HCT116 (cell line): ENCODE measurements around the gene PGS1. TPM values are rescaled to one million over a fixed set of nuclear protein-coding genes. Genes with fewer than 3 reads are reported as not detected.

Experiments
- ATAC-seq: fragments of 200-7000 bp; cut with Tn5 transposase; 2 replicates; pipeline ENCODE4 v1.9.1; 2020; ENCODE audit warnings: mild to moderate bottlenecking, moderate library complexity
- BruUV-seq: library from RNA; stranded (reverse); fragments of 400-500 nt; replicated peaks from 2 replicates; lab custom pipeline; 2021; lab: Mats Ljungman, UMichigan
- CTCF ChIA-PET: fragments of 300-600 bp; sonication (Branson Sonifier 250); formaldehyde crosslinking; loops from one replicate; lab custom pipeline; 2021; ENCODE audit warnings: antibody characterized with exemption; lab: Charles Lee
- POLR2A ChIA-PET: fragments of 300-600, 350-600 bp; sonication (Branson Sonifier 250); formaldehyde crosslinking; loops from one replicate; lab custom pipeline; 2021; ENCODE audit warnings: antibody characterized with exemption; lab: Charles Lee
- RAD21 ChIA-PET, 2 experiments: fragments of 300-600 bp; sonication (Branson Sonifier 250); formaldehyde crosslinking; loops; one replicate each; lab custom pipeline; 2023; ENCODE audit warnings: low total read pairs in 2 of 2; ENCODE audit not compliant: uncharacterized antibody in 2 of 2, unreplicated experiment in 2 of 2, low non-redundant PET in 1 of 2; lab: Charles Lee
- DNase-seq: peaks from one replicate; pipeline ENCODE4 v3.0.0-alpha.2; 2010; ENCODE audit warnings: low read depth, low spot score
- H2AFZ ChIP-seq: fragments of 200-600 bp; shearing (Covaris generic), sonication (generic); 2 replicates; pipeline ENCODE4 v1.6.1; 2017; ENCODE audit warnings: low read depth, mixed run types, mixed read lengths, antibody characterized with exemption, low read length; ENCODE audit not compliant: poor library complexity, severe bottlenecking
- H3K27ac ChIP-seq: 2 replicates; pipeline ENCODE4 v1.5.1; 2012; ENCODE audit warnings: low read depth, low read length
- H3K27me3 ChIP-seq: fragments of 200-600 bp; sonication (generic); 2 replicates; pipeline ENCODE4 v1.6.1; 2016; ENCODE audit warnings: mixed run types, low read length, mixed read lengths; ENCODE audit not compliant: insufficient read depth
- H3K36me3 ChIP-seq, 2 experiments: fragments of 200-500 bp in 1 of 2; fragments of 200-600 bp in 1 of 2; sonication (Bioruptor generic) in 1 of 2; sonication (generic) in 1 of 2; 2 replicates each; pipeline versions ENCODE4 v1.5.1 to v1.6.1; 2014 to 2016; ENCODE audit warnings: low read length in 2 of 2, inconsistent platforms in 1 of 2, mixed read lengths in 1 of 2, mixed run types in 1 of 2; ENCODE audit not compliant: insufficient read depth in 2 of 2, control insufficient read depth in 1 of 2
- H3K4me1 ChIP-seq, 2 experiments: fragments of 200-600 bp in 1 of 2; sonication (generic) in 1 of 2; 2 replicates each; pipeline versions ENCODE4 v1.5.1 to v1.6.1; 2012 to 2017; ENCODE audit warnings: low read length in 2 of 2, inconsistent platforms in 1 of 2, mild to moderate bottlenecking in 1 of 2, mixed read lengths in 1 of 2, mixed run types in 1 of 2, moderate library complexity in 1 of 2; ENCODE audit not compliant: insufficient read depth in 2 of 2, control insufficient read depth in 1 of 2
- H3K4me2 ChIP-seq: fragments of 200-600 bp; sonication (generic); 2 replicates; pipeline ENCODE4 v1.6.1; 2017; ENCODE audit warnings: mixed run types, low read length, mixed read lengths
- H3K4me3 ChIP-seq, 2 experiments: fragments of 200-600 bp in 1 of 2; sonication (generic) in 1 of 2; replicated peaks in 1 of 2; 2 replicates each; pipeline ENCODE4 v1.5.1; 2011 to 2016; ENCODE audit warnings: low read length in 2 of 2, control low read depth in 1 of 2, low read depth in 1 of 2, mild to moderate bottlenecking in 1 of 2, mixed read lengths in 1 of 2, mixed run types in 1 of 2
- H3K79me2 ChIP-seq: fragments of 200-600 bp; sonication (generic); 2 replicates; pipeline ENCODE4 v1.6.1; 2017; ENCODE audit warnings: mild to moderate bottlenecking, mixed run types, low read length, moderate library complexity, mixed read lengths; ENCODE audit not compliant: insufficient read depth
- H3K9ac ChIP-seq: fragments of 200-600 bp; sonication (generic); 2 replicates; pipeline ENCODE4 v1.6.1; 2016; ENCODE audit warnings: low read length, mixed read lengths
- H3K9me2 ChIP-seq: fragments of 200-600 bp; sonication (generic), shearing (Covaris generic); 2 replicates; pipeline ENCODE4 v1.6.1; 2017; ENCODE audit warnings: mixed run types, mild to moderate bottlenecking, moderate library complexity; ENCODE audit not compliant: insufficient read depth
- H3K9me3 ChIP-seq, 2 experiments: fragments of 200-500 bp in 1 of 2; fragments of 200-600 bp in 1 of 2; sonication (Bioruptor generic) in 1 of 2; sonication (generic) in 1 of 2; 2 replicates each; pipeline ENCODE4 v1.6.1; 2014 to 2017; ENCODE audit warnings: low read length in 2 of 2, mixed read lengths in 2 of 2, inconsistent platforms in 1 of 2, low read depth in 1 of 2, mild to moderate bottlenecking in 1 of 2, mixed run types in 1 of 2, moderate library complexity in 1 of 2; ENCODE audit not compliant: control insufficient read depth in 1 of 2, insufficient read depth in 1 of 2
- H4K20me1 ChIP-seq: fragments of 200-600 bp; sonication (generic), shearing (Covaris generic); 2 replicates; pipeline ENCODE4 v1.6.1; 2017; ENCODE audit warnings: mixed run types, mild to moderate bottlenecking, moderate library complexity; ENCODE audit not compliant: insufficient read depth
- CTCF ChIP-seq, 3 experiments: fragments of 200-600 bp in 1 of 3; sonication (generic) in 1 of 3; IDR thresholded peaks in 2 of 3; conservative IDR thresholded peaks in 1 of 3; 2 replicates each; pipeline ENCODE4 v1.5.1; 2012 to 2017; ENCODE audit warnings: low read depth in 2 of 3, low read length in 2 of 3, antibody characterized with exemption in 1 of 3, borderline replicate concordance in 1 of 3, control low read depth in 1 of 3, mild to moderate bottlenecking in 1 of 3, mixed read lengths in 1 of 3, mixed run types in 1 of 3, moderate library complexity in 1 of 3; ENCODE audit not compliant: insufficient read depth in 1 of 3
- intact Hi-C: fragments of 100-400 bp; cut with micrococcal nuclease; formaldehyde crosslinking; loops from 2 replicates; pipeline ENCODE4 v1.10.0; 2022
- total RNA-seq: library from RNA; stranded (reverse); gene quantifications from one replicate; pipeline ENCODE4 v1.2.1, GENCODE V29; 2021; ENCODE audit not compliant: unreplicated experiment
- TF ChIP-seq, protein P1 (sequence below): IDR thresholded peaks from 2 replicates; pipeline ENCODE4 v1.6.1; 2011; ENCODE audit warnings: mild to moderate bottlenecking, low read length, moderate library complexity; ENCODE audit not compliant: insufficient replicate concordance; ENCODE audit errors: extremely low read depth

PGS1 gene
- total RNA-seq, 1 experiment from 2014 or later = 44.4 TPM

- ChIA-PET RAD21 (interaction anchor here in 1 of 2 experiments (1.8 kb wide), 1 partner anchor 16 kb away, joined by 8 read pairs; no protein-coding TSS in a partner anchor), POLR2A (no interaction called here), CTCF (interaction anchor here (1.7 to 1.8 kb wide), 2 partner anchors 16 to 32 kb away, joined by 8 to 9 read pairs; no protein-coding TSS in a partner anchor)
- H3K9me3 ChIP-seq = no peaks in the 10 kb centered on the region
- H3K36me3 ChIP-seq = no peaks in the 10 kb centered on the region
- no peak overlapping the region for H3K4me2 ChIP-seq
- H3K4me3 ChIP-seq = no peak overlapping the region
- H3K9ac ChIP-seq = no peak overlapping the region
- no peaks in the 10 kb centered on the region for H4K20me1 ChIP-seq
- intact Hi-C loops = no loop called here
- no peaks in the 10 kb centered on the region for H3K9me2 ChIP-seq
- no peak overlapping the region for H2AFZ ChIP-seq
- TF ChIP-seq, protein P1, sequence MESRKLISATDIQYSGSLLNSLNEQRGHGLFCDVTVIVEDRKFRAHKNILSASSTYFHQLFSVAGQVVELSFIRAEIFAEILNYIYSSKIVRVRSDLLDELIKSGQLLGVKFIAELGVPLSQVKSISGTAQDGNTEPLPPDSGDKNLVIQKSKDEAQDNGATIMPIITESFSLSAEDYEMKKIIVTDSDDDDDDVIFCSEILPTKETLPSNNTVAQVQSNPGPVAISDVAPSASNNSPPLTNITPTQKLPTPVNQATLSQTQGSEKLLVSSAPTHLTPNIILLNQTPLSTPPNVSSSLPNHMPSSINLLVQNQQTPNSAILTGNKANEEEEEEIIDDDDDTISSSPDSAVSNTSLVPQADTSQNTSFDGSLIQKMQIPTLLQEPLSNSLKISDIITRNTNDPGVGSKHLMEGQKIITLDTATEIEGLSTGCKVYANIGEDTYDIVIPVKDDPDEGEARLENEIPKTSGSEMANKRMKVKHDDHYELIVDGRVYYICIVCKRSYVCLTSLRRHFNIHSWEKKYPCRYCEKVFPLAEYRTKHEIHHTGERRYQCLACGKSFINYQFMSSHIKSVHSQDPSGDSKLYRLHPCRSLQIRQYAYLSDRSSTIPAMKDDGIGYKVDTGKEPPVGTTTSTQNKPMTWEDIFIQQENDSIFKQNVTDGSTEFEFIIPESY = no peak
- 0 out of 6 replicates have a peak, but pooled peaks of 1 of the 3 experiments have one; percentile 19 for TF ChIP-seq CTCF (IDR thresholded peaks at IDR 0.05 in 2 of 3, conservative IDR thresholded peaks at IDR 0.05 in 1 of 3; ENCODE audit: borderline replicate concordance in 1 of 3, insufficient read depth in 1 of 3, low read depth in 2 of 3, low read length in 2 of 3)
- DNase-seq (no peak), ATAC-seq (no peak)
- no peaks in the 10 kb centered on the region for H3K79me2 ChIP-seq
- no peaks in the 10 kb centered on the region for H3K27me3 ChIP-seq
- H3K4me1 ChIP-seq = peaks cover 44 to 79% of the 10 kb centered on the region in 2 experiments
- no TSS peak for BruUV-seq
- no peak overlapping the region for H3K27ac ChIP-seq
Observed at GRCh38 chr17:78345172-78345571, 33.3 kb upstream of the PGS1 start.
